DND-41 (cell line): ENCODE data around the gene ZNF488.

ENCODE experiments used
- EZH2 ChIP-seq: IDR thresholded peaks from 3 replicates; pipeline ENCODE4 v1.6.1; 2012; ENCODE audit warnings: borderline replicate concordance, low read depth, mild to moderate bottlenecking, moderate library complexity, low read length, inconsistent platforms; ENCODE audit not compliant: severe bottlenecking
- TF ChIP-seq, protein P1 (sequence below): IDR thresholded peaks from 2 replicates; pipeline ENCODE4 v1.5.1; 2012; ENCODE audit warnings: borderline replicate concordance, low read length, moderate library complexity, mild to moderate bottlenecking; ENCODE audit not compliant: poor library complexity, severe bottlenecking; ENCODE audit errors: extremely low read depth

DNA sequence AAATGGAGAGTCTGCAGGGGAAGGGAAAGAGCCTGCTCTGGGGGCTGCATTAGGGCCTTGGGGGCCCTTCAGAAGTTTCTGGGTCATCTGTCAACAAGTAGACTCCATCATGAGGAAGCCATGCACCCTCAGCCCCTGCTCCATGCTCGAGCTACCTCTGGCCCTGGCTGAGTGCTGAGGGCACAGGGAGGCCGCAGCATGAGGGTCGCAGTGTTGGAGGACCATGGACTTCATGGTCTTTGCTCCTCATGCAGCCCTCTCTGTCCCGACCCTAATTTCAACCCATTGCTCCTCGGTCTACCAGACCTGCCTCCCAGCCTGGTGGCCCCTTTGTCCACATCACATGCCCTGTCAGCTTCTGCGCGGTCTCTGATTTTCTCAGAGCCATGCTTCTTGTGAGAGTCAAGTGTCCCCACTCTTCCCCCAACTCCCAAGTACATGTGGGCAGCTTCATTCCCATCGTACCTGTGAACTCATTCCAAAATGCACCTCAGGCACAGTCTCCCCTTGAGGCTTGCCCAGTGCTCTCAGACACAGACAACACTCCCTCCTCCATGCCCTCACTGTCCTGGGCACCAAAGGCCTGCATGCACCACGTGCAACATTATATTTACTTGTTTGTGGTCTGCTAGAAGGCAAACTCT lies 14.7 kb downstream of the ZNF488 start:
- TF ChIP-seq, protein P1, sequence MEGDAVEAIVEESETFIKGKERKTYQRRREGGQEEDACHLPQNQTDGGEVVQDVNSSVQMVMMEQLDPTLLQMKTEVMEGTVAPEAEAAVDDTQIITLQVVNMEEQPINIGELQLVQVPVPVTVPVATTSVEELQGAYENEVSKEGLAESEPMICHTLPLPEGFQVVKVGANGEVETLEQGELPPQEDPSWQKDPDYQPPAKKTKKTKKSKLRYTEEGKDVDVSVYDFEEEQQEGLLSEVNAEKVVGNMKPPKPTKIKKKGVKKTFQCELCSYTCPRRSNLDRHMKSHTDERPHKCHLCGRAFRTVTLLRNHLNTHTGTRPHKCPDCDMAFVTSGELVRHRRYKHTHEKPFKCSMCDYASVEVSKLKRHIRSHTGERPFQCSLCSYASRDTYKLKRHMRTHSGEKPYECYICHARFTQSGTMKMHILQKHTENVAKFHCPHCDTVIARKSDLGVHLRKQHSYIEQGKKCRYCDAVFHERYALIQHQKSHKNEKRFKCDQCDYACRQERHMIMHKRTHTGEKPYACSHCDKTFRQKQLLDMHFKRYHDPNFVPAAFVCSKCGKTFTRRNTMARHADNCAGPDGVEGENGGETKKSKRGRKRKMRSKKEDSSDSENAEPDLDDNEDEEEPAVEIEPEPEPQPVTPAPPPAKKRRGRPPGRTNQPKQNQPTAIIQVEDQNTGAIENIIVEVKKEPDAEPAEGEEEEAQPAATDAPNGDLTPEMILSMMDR = no peak
- no peak for TF ChIP-seq EZH2
